Choroid plexus epithelial cell (primary cell): ENCODE data around the gene MTM1.

Experiments used
- DNase-seq: peaks from one replicate; pipeline ENCODE4 v3.0.0-alpha.2; 2010; ENCODE audit warnings: low read depth
- H3K4me3 ChIP-seq: 2 replicates; pipeline ENCODE4 v1.5.1; 2011; ENCODE audit warnings: low read depth, mild to moderate bottlenecking, control low read depth, low read length, moderate library complexity
- CTCF ChIP-seq: conservative IDR thresholded peaks from 2 replicates; pipeline ENCODE4 v1.5.1; 2011; ENCODE audit warnings: low read depth, mild to moderate bottlenecking, control low read depth, inconsistent platforms, low read length, moderate library complexity

MTM1 gene

DNA sequence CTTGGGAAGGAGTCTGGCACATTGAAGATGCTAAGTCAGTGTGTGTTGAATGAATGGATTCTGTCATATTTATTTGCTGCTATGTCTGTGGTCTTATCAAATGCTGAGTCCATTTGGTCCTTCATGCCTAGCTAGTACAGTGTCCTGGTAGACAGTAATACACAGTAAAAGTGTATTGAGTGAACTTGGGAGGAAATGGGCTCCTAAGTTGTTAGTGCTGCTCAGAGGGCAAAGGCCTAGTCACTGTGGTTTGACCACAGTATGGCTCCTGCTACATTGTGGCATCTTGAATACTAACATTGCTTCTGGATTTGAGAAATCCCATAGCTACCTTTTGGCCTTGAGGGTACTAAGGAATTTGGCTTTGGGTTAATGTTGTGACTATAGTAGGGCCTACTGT lies 33.9 kb downstream of the MTM1 start:
- no peak for TF ChIP-seq CTCF
- peak; percentile 4 for DNase-seq
- no peak overlapping the region for H3K4me3 ChIP-seq

GRCh38 chrX:150602743-150603142 lies 34.3 kb downstream of the MTM1 start:
- TF ChIP-seq CTCF: no peak
- DNase-seq: no peak
- no peak overlapping the region for H3K4me3 ChIP-seq

DNA sequence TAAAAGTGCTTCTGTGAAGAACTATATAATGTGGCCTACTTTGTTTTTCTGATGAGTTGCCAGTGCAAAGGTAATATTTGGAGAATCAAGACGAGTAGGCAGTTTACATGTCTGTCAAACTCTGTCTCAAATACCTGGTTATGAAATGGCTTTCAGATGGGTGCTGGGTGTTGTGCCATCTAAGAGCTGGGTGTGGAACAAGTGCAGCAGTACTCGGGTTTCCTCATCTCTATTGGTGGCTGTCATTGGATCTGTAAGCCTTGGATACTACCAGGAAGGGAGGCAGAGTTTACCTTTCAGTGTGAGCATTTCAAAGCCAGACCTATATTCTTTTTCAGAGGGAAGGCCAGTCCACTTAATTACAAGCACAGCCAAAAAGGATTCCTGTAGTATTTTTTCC lies 37.2 kb downstream of the MTM1 start:
- no peak for DNase-seq
- no peak overlapping the region for H3K4me3 ChIP-seq

DNA sequence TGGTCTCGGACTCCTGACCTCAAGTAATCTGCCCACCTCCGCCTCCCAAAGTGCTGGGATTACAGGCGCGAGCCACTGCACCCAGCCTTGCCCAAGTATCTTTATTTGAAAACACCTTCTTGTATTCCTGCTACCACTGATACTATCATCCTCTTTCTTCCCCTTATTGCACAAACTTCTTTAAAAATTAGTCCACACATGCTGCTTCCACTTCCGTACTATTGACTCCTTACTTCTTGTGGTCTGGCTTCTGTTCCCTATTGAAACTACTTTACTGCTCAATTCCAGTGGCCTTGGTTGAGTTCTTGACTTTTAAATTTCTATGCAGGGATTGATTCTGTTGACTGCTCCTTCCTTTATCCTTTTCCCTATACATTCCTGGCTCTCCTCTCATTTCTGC lies 38.8 kb downstream of the MTM1 start:
- no peak for DNase-seq
- H3K4me3 ChIP-seq: no peak overlapping the region
- TF ChIP-seq CTCF: no peak

More for the DNA sequence above, 37.2 kb downstream of the MTM1 start:
- TF ChIP-seq CTCF: no peak

- no peak overlapping the region for H3K4me3 ChIP-seq
- no peak for DNase-seq
- no peak for TF ChIP-seq CTCF
Measured at GRCh38 chrX:150610043-150610442, 41.6 kb downstream of the MTM1 start.

DNA sequence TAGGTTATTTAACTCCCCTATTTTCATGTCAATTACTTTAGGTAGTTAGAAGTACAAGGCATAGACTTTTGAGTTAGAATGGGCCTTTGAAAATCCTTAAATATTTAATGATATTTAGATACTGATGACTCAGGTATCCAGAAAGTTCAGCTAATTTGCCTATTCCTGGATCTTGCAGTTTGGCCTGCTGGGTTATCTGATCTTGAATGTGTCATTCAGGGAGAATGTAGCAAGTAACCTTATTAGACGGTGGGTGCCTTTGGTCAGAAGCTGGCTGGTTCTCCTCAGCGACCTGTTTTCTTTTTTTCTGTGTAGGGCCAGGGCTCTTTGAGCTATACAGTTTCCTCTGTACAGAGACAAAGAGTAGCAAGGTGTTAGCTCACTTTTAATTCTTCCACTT lies 42.0 kb downstream of the MTM1 start:
- no peak overlapping the region for H3K4me3 ChIP-seq
- TF ChIP-seq CTCF: no peak
- DNase-seq: peak; percentile 8

GRCh38 chrX:150615356-150615755 lies 46.9 kb downstream of the MTM1 start:
- TF ChIP-seq CTCF: no peak
- DNase-seq: no peak

More at GRCh38 chrX:150615356-150615755, 46.9 kb downstream of the MTM1 start:
- H3K4me3 ChIP-seq: no peak overlapping the region
